Pancreas (tissue), 10 donors: ENCODE results near the gene CNBP. TPM values are rescaled to one million over a fixed set of nuclear protein-coding genes. Genes with fewer than 3 reads are reported as not detected.

ENCODE experiments used
- ATAC-seq, 4 donors: fragments of 200-7000 bp; cut with Tn5 transposase; one replicate each; pipeline versions ENCODE4 v1.8.0 to v1.9.1; 2020; ENCODE audit warnings: mild to moderate bottlenecking in 4 of 4, moderate library complexity in 4 of 4
- DNase-seq, 6 donors: peaks; one replicate each; pipeline ENCODE4 v3.0.0-alpha.2; 2020
- FAIRE-seq: peaks from 2 replicates; lab custom pipeline; 2012; peaks lifted over from hg19 to GRCh38; lab: Jason Lieb, UNC
- H3K27ac ChIP-seq, 4 donors: fragments of 200-600 bp; sonication (generic); 1 replicate in 3 of 4; 2 replicates in 1 of 4; pipeline versions ENCODE4 v1.5.0 to v1.8.0; 2020
- H3K27me3 ChIP-seq, 4 donors: fragments of 200-600 bp; one replicate each; pipeline ENCODE4 v1.8.0; 2021
- H3K36me3 ChIP-seq, 3 donors: fragments of 200-600 bp; sonication (generic) in 1 of 3; one replicate each; pipeline versions ENCODE4 v1.5.0 to v1.8.0; 2020 to 2021
- H3K4me1 ChIP-seq, 3 donors: fragments of 200-600 bp; one replicate each; pipeline ENCODE4 v1.8.0; 2021
- H3K4me3 ChIP-seq, 4 donors: fragments of 200-600 bp; sonication (generic) in 2 of 4; one replicate each; pipeline versions ENCODE4 v1.5.0 to v1.8.0; 2020 to 2021
- H3K9me3 ChIP-seq, 4 donors: fragments of 200-600 bp; one replicate each; pipeline ENCODE4 v1.8.0; 2021
- WGBS, 2 donors: extraction: QIAGEN DNeasy Blood & Tissue Kit; methylation state at CpG; one replicate each; pipeline ENCODE4 v1.1.7; 2013; 5-methylcytosine and 5-hydroxymethylcytosine counted together
- intact Hi-C, 3 donors: fragments of 100-400 bp; cut with DNase I; formaldehyde crosslinking; loops; one replicate each; pipeline versions ENCODE4 v1.11.1 to v1.14.2; 2022
- polyA plus RNA-seq, 2 donors: library from polyadenylated mRNA; stranded (reverse); fragments of 200-250 nt; gene quantifications; one replicate each; pipeline ENCODE4 v1.2.3, GENCODE V29; 2013
- total RNA-seq, 6 donors: library from RNA; stranded (reverse); fragmentation: NEBNext Ultra II Directional in 4 of 6; extraction: Animal tissue kit (Norgen Biotek cat#: 25700) in 4 of 6; gene quantifications; one replicate each; pipeline versions ENCODE4 v1.2.1 to v1.2.4, GENCODE V29; 2021 to 2023
- TF ChIP-seq, protein P1 (sequence below), 4 donors: fragments of 200-600 bp; sonication (generic) in 3 of 4; IDR thresholded peaks; one replicate each; pipeline versions ENCODE4 v1.5.0 to v1.8.0; 2021; ENCODE audit warnings: antibody characterized with exemption in 4 of 4
- donor health status: healthy with polysubstance abuse.
- donor health status: DM: no; HTN: no; CAD: no; lungs with moderate emphysema.
- donor health status: DM: no; HTN: no; CAD: no.
- donor health status: control.
- donor health status: control.
- donor health status: Bipolar disorder and iron deficiency.
- donor health status: DM: yes; HTN: yes; CAD: no.
- donor health status: DM: no; HTN: no; CAD: no.
- donor health status: DM: no; HTN: no; CAD: no.
- donor health status: DM: yes; HTN: yes; CAD: no.

CNBP gene
- total and polyA plus RNA-seq, 8 donors: 169 to 277 (median 183) TPM

- H3K27me3 ChIP-seq: no peaks in the 10 kb centered on the region
- H3K27ac ChIP-seq: peak overlapping the region in 1 of 4 donors; percentile 33
- intact Hi-C loops: no loop called here
- no peak overlapping the region for H3K4me3 ChIP-seq
- no peaks in the 10 kb centered on the region for H3K9me3 ChIP-seq
- H3K4me1 ChIP-seq: peaks cover 0 to 6% (median 0%) of the 10 kb centered on the region in 3 donors
- FAIRE-seq (no peak), DNase-seq (peak; percentile 47 to 81 (median 74)), ATAC-seq (peak; percentile 98 to 99 (median 99))
- no peaks in the 10 kb centered on the region for H3K36me3 ChIP-seq
- 10 to 13% methylated on average over 6 of the region's 6 CpGs for WGBS, 2 donors
- TF ChIP-seq, protein P1, sequence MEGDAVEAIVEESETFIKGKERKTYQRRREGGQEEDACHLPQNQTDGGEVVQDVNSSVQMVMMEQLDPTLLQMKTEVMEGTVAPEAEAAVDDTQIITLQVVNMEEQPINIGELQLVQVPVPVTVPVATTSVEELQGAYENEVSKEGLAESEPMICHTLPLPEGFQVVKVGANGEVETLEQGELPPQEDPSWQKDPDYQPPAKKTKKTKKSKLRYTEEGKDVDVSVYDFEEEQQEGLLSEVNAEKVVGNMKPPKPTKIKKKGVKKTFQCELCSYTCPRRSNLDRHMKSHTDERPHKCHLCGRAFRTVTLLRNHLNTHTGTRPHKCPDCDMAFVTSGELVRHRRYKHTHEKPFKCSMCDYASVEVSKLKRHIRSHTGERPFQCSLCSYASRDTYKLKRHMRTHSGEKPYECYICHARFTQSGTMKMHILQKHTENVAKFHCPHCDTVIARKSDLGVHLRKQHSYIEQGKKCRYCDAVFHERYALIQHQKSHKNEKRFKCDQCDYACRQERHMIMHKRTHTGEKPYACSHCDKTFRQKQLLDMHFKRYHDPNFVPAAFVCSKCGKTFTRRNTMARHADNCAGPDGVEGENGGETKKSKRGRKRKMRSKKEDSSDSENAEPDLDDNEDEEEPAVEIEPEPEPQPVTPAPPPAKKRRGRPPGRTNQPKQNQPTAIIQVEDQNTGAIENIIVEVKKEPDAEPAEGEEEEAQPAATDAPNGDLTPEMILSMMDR (IDR thresholded peaks at IDR 0.05): no peak
These were observed 28.1 kb upstream of the CNBP start for GRCh38 chr3:129211772-129212171.

- WGBS, 2 donors: 74 to 87% methylated on average over 1 of the region's 1 CpG
These were observed 27.6 kb upstream of the CNBP start for GRCh38 chr3:129211345-129211744.

GRCh38 chr3:129207479-129207878, 23.8 kb upstream of the CNBP start:
- WGBS, 2 donors: 41% methylated on average over 4 of the region's 4 CpGs
- peaks cover 0 to 6% (median 0%) of the 10 kb centered on the region in 3 donors for H3K4me1 ChIP-seq
- no peak for FAIRE-seq
- no peaks in the 10 kb centered on the region for H3K9me3 ChIP-seq
- no peaks in the 10 kb centered on the region for H3K36me3 ChIP-seq
- H3K4me3 ChIP-seq: no peak overlapping the region
- ATAC-seq: no peak
- H3K27ac ChIP-seq: no peak overlapping the region
- no peak for DNase-seq
- H3K27me3 ChIP-seq: no peaks in the 10 kb centered on the region
- TF ChIP-seq, protein P1 (IDR thresholded peaks at IDR 0.05): no peak
- intact Hi-C loops: no loop called here

More at GRCh38 chr3:129211345-129211744, 27.6 kb upstream of the CNBP start:
- Histone ChIP-seq H3K36me3 (no peaks in the 10 kb centered on the region), H3K27ac (no peak overlapping the region), H3K4me3 (no peak overlapping the region), H3K4me1 (peaks cover 0 to 6% (median 0%) of the 10 kb centered on the region in 3 donors), H3K27me3 (no peaks in the 10 kb centered on the region), H3K9me3 (no peaks in the 10 kb centered on the region)
- no peak for ATAC-seq
- intact Hi-C loops: no loop called here
- DNase-seq: no peak
- TF ChIP-seq, protein P1 (IDR thresholded peaks at IDR 0.05): no peak
- no peak for FAIRE-seq

DNA sequence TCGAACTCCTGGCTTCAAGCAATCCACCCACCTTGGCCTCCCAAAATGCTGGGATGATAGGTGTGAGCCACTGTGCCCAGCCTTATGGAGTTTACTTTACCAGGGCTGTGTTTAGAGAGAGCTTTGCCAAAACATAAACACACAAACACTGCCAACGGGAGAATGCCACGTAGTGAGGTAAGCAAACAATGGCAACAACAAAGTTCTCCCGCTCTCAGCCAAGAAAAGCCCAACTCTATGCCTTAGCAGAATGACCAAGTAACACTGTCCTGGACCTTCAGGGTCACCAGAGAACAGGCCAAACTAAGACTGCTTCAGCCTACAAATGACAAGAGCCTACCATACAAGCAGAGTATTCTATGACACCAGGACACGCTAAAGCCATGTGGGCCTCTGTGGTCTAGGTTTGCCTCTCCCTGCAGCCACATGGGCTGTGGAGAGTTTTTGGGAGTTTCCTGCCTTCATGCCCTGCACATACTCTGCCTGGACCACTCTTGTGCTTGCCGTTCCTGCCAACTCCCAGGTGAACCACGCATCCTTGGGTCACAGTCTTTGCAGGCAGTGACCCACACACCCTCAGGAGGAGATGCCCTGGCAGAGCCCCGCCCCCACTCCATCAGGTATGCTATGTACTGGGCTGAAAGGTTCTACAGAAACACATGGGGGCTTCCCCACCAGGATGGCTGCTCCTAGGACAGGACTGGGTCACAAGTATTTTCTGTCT, 21.6 kb upstream of the CNBP start:
- TF ChIP-seq, protein P1 (IDR thresholded peaks at IDR 0.05): no peak
- Histone ChIP-seq H3K27ac (no peak overlapping the region), H3K4me3 (no peak overlapping the region), H3K9me3 (no peaks in the 10 kb centered on the region), H3K4me1 (no peaks in the 10 kb centered on the region), H3K36me3 (no peaks in the 10 kb centered on the region), H3K27me3 (no peaks in the 10 kb centered on the region)
- DNase-seq (no peak), ATAC-seq (no peak), FAIRE-seq (no peak)
- intact Hi-C loops: no loop called here
- 75 to 79% methylated on average over 8 of the region's 8 CpGs for WGBS, 2 donors

- Histone ChIP-seq H3K9me3 (no peaks in the 10 kb centered on the region), H3K27ac (no peak overlapping the region), H3K4me1 (no peaks in the 10 kb centered on the region), H3K4me3 (no peak overlapping the region), H3K27me3 (no peaks in the 10 kb centered on the region), H3K36me3 (no peaks in the 10 kb centered on the region)
- TF ChIP-seq, protein P1 (IDR thresholded peaks at IDR 0.05): no peak
- DNase-seq (no peak), FAIRE-seq (no peak), ATAC-seq (no peak)
- 71 to 83% methylated on average over 2 of the region's 2 CpGs for WGBS, 2 donors
- intact Hi-C loops: no loop called here
These were observed 20.8 kb upstream of the CNBP start for GRCh38 chr3:129204473-129204872.
